Muscle of back (tissue), 11 donors: Measurements from ENCODE around the gene GLI3. TPM values are rescaled to one million over a fixed set of nuclear protein-coding genes. Genes with fewer than 3 reads are reported as not detected.

Source experiments
- DNase-seq, 3 donors: peaks; one replicate each; pipeline versions ENCODE4 v3.0.0 to v3.0.0-alpha.2; 2013
- polyA plus RNA-seq, 10 donors: library from polyadenylated mRNA; unstranded; fragments of 120-200 nt; gene quantifications; one replicate each; pipeline ENCODE4 v1.2.1, GENCODE V29; 2013; ENCODE audit not compliant: insufficient read length in 10 of 10

Gene GLI3
- polyA plus RNA-seq, 10 donors = 12.5 to 31.8 (median 15.0) TPM

DNA sequence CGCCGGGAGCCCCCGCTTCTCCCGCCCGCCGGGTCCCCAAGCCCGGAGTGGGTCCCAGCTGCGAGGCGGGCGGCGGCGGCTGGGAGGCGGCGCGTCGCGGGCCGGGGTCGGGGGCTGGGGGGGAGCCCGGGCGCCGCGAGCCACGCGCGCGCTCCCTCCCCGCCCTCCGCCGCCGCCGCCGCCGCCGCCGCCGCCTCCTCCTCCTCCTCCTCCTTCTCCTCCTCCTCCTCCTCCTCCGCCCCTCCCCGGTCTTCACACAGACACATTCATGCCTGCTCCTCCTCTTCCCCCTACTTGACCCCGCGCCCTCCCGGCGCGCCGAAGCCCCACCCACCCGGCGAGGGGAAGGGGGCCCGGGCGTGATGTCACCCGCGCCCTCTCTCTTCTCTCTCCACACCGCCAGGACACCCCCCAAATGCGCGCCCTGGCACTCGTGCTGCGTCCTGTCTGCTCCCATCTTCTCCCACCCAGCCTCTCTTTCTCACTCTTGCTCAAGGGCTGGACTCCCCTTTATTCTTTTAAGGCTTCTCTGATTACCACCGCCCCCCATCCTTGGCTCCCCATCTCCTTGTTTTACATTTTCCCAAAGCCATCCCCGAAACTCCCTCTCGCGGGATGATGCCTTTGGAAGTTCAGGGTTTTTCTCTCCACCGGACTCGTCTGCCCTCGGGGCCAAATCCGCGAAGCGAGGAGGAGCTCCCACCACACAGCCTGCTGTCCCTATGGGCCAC, 967 bp upstream of the GLI3 start:
- peak; percentile 65 to 93 (median 84) for DNase-seq

GRCh38 chr7:42236266-42236975, 588 bp downstream of the GLI3 start:
- peak; percentile 57 to 93 (median 76) for DNase-seq

DNA sequence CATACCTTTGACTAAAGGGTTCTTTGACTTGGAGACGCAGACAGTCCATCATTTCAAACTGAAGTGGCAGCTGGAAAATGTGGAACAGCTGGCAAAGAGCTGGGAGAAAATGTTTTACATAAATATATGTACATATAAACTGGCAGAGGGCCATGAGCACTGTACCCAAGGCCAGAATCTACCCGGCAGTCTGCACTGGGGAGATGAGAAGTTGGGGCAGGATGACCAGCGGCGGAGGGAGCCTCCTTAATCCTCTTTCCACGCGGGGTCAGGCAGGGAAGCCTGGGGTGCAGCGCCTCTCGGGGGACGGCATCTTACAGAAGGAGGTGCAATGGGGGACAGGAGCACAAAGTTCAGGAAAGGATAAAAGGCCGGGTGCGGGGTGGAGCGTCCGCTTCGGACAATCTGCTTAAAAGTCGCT, 1.3 kb downstream of the GLI3 start:
- DNase-seq = peak in 1 of 3 donors; percentile 72

DNA sequence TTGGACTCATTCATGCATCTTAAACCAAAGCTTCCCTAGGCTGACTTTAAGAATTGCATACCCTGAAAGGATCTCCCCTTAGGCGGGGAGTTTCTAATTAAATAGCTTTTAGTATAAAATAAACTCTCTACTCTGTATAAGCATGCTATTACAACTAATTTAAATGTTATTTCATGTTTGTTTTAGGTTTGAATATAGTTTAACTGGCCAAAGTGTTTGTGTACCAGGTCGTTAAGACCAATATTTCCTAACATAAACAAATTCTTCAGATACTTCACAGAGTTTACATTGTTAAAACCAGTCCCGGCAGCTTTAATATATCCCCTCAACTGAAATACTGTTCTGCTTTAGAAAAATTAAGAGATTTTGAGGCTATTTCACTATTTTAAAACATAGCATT, 2.3 kb downstream of the GLI3 start:
- DNase-seq = peak in 1 of 3 donors; percentile 42

DNA sequence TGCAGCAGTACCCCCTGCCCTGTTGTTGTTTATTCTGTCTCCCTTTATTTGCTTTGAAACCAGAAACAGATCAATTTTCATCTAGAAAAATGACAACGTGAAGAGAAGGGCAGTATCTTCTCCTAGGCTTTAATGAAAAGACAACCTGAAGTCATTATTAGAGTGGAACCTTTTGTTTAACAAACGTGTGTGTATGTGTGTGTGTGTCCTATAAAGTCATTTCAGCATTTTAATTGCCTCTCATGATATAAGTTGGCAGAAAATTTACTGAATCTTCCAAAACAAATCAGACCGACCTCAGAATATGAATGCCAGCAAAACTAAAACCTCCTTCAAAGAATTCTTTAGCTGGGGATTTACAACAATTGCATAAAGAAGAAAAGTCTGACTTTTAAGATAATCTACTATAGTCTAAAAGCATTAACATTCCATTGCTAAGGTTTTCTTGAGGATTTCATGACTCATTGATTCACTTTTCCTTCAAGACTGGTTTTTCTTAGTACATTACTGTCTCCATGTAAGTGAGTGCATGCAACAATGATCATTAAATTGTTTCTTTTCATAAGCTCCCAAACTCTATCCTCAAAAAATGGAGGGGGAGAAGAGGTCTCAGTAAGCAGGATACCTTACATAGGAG, 3.2 kb downstream of the GLI3 start:
- peak in 1 of 3 donors; percentile 48 for DNase-seq

DNA sequence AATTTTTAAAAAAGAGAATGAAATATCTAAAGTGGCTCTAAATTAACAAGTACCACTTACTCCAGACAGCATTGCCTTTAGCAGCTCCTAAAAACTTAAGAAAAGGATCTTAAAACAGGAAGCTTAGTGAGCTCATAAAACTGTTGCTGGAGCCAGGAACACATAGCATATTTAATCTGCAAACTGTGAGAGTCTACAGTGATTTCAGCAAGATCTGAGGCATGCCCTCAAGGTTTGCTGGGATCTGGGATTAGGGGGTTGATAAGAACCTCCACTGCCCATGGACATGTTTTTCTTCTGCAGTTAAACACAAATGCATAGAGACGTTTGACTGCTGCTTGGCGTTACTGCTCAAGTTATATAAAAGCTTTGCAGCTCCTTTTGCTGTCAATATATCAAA, 3.8 kb downstream of the GLI3 start:
- DNase-seq = peak in 1 of 3 donors; percentile 70

DNA sequence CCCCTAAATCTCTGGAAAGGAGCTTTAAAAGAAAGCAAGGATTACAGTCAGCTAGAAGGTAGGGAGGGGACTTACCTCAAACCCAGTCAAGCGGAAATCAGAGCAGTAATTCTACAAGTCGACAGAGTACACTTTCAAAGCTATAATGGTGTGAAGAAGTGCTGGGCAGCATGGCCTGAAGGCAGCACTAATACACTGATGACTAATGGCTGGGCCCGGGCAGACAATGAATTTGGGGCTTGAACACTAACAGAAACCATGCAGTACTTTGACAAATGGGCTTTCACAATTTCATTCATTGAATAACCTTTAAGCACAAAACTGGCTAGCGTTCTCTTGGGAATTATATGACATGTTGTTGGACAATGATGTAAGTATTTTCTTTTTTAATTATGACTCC, 4.7 kb downstream of the GLI3 start:
- DNase-seq = peak in 1 of 3 donors; percentile 53

DNA sequence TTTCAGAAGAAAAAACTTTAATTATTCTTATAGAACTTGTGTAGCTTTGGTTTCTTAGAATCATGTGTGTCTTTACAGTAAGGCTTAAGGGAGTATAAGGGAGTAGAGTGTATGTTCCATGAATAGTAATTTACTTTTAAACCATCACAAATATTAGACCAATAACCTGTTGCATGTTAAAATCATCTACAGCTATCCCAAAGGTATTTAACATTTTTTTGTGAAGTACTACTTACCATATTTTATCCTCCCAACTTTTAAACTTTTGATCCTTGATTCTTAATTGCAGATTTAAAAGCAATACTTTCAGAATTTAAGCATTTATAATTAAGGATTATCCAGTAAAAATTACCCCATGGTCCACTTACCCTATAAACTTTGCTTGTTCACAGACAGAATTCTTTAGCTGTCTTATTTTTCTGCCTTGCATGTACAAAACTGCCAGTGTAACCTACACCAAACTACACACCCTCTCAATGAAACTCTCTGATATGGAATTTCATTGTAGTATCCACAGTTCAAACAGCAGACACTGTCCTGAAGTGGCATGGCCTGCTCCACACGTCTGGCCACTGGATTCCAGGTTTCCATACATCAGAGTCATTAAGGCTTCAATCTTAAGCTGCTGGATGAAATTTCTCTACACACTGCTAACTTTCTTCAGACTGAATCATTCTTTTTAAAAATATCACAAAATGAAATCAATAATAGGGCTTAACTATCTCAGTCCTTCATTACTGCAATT, 5.8 kb downstream of the GLI3 start:
- DNase-seq = no peak

GRCh38 chr7:42227936-42228591, 8.9 kb downstream of the GLI3 start:
- peak in 2 of 3 donors; percentile 75 to 84 for DNase-seq

DNA sequence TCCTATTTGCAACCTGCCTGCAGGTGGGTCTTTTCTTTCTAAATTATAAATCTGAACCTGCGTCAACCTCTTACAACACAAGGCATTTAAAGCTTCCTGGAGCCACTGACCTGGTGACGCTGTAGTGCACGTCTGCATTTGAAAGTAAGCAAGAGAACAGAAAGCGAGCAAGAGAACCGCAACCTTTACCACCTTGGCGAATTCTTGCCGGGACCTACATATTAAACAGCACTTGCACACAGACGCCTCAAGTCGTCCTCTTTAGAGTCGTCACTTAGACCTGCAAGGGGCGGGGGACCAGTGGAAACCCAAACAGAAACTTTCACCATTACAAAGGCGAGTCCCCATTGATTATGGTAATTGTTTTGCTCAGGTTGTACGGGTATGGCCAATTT, 9.5 kb downstream of the GLI3 start:
- no peak for DNase-seq

- no peak for DNase-seq
Measured at GRCh38 chr7:42227021-42227420, 10.0 kb downstream of the GLI3 start.

DNA sequence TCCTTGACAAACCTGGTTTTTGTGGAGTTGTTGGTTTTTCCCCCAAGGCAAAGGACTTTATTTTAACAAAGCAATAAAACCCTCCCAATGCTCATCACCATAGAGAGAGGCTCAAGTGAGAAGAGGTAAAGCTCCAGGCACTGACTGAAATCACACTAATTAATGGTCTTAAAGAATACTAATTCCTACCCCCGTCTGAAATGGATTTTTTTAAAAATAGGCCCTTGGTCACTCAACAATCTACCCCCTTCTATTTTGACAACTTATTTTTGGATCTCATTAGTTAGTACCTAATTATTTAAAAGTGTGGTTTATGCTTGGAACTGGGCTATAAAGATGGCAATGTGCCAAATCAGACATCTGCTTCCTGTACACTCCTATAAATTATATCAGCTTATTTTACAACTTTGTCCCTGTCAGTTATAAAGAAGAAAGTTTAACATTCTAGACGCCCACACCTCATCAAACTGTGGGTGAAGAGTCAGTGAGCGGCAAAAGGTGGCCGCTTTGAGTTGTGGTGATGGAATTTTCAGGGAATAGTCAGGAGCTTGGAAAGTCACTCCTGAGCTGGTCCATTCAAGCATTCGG, 10.6 kb downstream of the GLI3 start:
- peak in 1 of 3 donors; percentile 58 for DNase-seq

DNA sequence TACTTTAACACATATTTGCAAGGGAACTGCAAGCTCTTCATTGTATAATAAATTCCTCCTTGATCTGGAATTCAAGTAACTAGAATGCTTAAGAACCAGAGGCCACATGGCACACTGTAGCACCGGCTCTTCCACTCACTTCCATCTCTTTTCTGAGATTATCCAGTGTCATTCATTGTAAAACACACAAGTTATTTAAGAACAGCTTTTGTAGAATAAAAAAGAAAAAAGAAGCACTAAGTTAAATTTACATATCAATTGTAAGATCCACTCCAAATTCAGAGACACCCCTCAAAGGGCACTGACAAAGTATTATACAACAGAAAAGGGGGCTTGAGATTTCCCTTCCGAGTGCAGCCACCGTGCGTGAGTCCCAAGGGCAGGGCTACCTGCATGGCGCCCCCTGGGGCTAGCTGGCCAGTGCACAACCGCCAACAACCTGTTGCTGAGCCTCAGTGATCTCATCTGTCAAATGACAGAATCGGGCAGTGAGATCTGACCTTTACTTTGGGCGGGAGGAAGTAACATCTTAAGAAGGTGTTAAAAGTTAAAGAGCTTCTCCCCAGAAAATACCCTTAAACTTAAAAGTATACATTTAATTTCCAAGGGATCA, 12.5 kb downstream of the GLI3 start:
- no peak for DNase-seq

GRCh38 chr7:42222891-42223290, 14.1 kb downstream of the GLI3 start:
- peak in 1 of 3 donors; percentile 56 for DNase-seq

- no peak for DNase-seq
Measured at GRCh38 chr7:42222125-42222524, 14.9 kb downstream of the GLI3 start.

- no peak for DNase-seq
Measured at GRCh38 chr7:42221304-42221703, 15.7 kb downstream of the GLI3 start.

GRCh38 chr7:42219447-42219846, 17.6 kb downstream of the GLI3 start:
- DNase-seq = no peak

GRCh38 chr7:42218248-42218647, 18.8 kb downstream of the GLI3 start:
- DNase-seq = no peak

DNA sequence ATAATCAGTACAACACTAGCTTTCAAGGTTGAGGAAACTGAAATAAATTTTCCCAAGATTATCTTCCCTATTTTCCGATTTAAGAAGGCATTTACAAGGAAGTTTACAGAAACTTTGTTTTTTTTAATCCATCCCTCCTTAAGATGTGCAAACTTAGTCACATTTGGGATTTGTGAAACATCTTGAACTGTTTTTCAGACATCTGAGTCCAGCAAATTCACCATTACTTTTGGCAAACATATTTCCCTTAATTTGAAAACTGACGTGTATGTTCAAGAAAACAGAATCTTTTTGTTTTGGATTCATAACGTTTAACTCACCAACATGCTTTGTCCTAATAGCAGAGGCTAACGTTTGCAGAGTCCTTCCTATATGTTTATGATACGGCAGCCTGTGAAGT, 19.5 kb downstream of the GLI3 start:
- DNase-seq = peak in 1 of 3 donors; percentile 80

- DNase-seq = no peak
Measured at GRCh38 chr7:42217053-42217452, 20.0 kb downstream of the GLI3 start.
